Measurements from ENCODE around the gene PSME3IP1.

- no peak for TF ChIP-seq CTCF (IDR thresholded peaks at IDR 0.05)
- TF ChIP-seq POLR2A (IDR thresholded peaks at IDR 0.05) = no peak
Measured at GRCh38 chr16:57134982-57135381, 50.9 kb downstream of the PSME3IP1 start.

All from adrenal gland (tissue), 5 donors.